Transverse colon (tissue), 4 donors: ENCODE results near the gene FKTN. TPM values are rescaled to one million over a fixed set of nuclear protein-coding genes. Genes with fewer than 3 reads are reported as not detected.
A peak's percentile ranks its signal among the peaks of the same experiment; 100 is the strongest.

Experiments
- DNase-seq: peaks from one replicate; pipeline ENCODE4 v3.0.0-alpha.2; 2019
- H3K27ac ChIP-seq, 4 donors: fragments of 200-600 bp; sonication (generic); 2 replicates each; pipeline ENCODE4 v1.5.1; 2016 to 2018; ENCODE audit warnings: inconsistent platforms in 4 of 4
- H3K27me3 ChIP-seq: fragments of 200-600 bp; sonication (generic); 2 replicates; pipeline ENCODE4 v1.5.1; 2017; ENCODE audit warnings: inconsistent platforms
- H3K36me3 ChIP-seq, 4 donors: fragments of 200-600 bp; sonication (generic); 2 replicates each; pipeline ENCODE4 v1.5.1; 2017 to 2019; ENCODE audit warnings: inconsistent platforms in 4 of 4
- H3K4me1 ChIP-seq, 4 donors: fragments of 200-600 bp; sonication (generic); 2 replicates each; pipeline ENCODE4 v1.5.1; 2017 to 2020; ENCODE audit warnings: inconsistent platforms in 4 of 4
- H3K4me3 ChIP-seq, 4 donors: fragments of 200-600 bp; sonication (generic); 1 replicate in 1 of 4; 2 replicates in 3 of 4; pipeline versions ENCODE4 v1.5.1 to v1.6.1; 2017 to 2019; ENCODE audit warnings: inconsistent platforms in 4 of 4
- H3K9me3 ChIP-seq, 2 donors: fragments of 200-600 bp; sonication (generic); 2 replicates each; pipeline ENCODE4 v1.5.1; 2017 to 2019; ENCODE audit warnings: inconsistent platforms in 2 of 2
- CTCF ChIP-seq, 5 experiments: fragments of 200-600 bp in 3 of 5; fragments of 450-650 bp in 2 of 5; sonication (generic) in 3 of 5; IDR thresholded peaks; 1 replicate in 2 of 5; 2 replicates in 3 of 5; pipeline ENCODE4 v1.5.1; 2016 to 2017; ENCODE audit warnings: antibody characterized with exemption in 5 of 5, inconsistent platforms in 3 of 5, mild to moderate bottlenecking in 2 of 5, moderate library complexity in 1 of 5
- EP300 ChIP-seq: sonication (generic); formaldehyde crosslinking; IDR thresholded peaks from one replicate; pipeline ENCODE4 v1.6.1; 2017; ENCODE audit warnings: antibody characterized with exemption, low read depth
- POLR2A ChIP-seq: fragments of 450-650 bp; IDR thresholded peaks from one replicate; pipeline ENCODE4 v1.6.1; 2016; ENCODE audit warnings: antibody characterized with exemption, mild to moderate bottlenecking, moderate library complexity
- POLR2AphosphoS5 ChIP-seq, 3 donors: sonication (generic); formaldehyde crosslinking; IDR thresholded peaks; one replicate each; pipeline ENCODE4 v1.6.1; 2016; ENCODE audit warnings: antibody characterized with exemption in 3 of 3
- WGBS, 2 donors: methylation state at CpG; one replicate each; pipeline ENCODE4 v1.1.5; 2018; ENCODE audit warnings: low coverage in 1 of 2; 5-methylcytosine and 5-hydroxymethylcytosine counted together
- in situ Hi-C, 4 donors: fragments of 200-750 bp; cut with MboI; loops; one replicate each; pipeline versions ENCODE4 v1.15.0 to v1.15.1; 2017; ENCODE audit warnings: low sequenced_read_pairs in 3 of 4, low pct_ligation_motif_present in 1 of 4, low pct_unique_long_range_greater_than_20kb in 1 of 4
- intact Hi-C: fragments of 100-400 bp; cut with DNase I; formaldehyde crosslinking; loops from one replicate; pipeline ENCODE4 v1.15.1; 2023; ENCODE audit warnings: low total_unique reads
- total RNA-seq, 4 donors: library from RNA; depleted of rRNA; stranded (reverse); fragments of >200 nt; gene quantifications; one replicate each; pipeline ENCODE4 v1.1.0, GENCODE V29; 2016

The FKTN gene
- total RNA-seq, 4 donors from 2014 or later, result 6.7 to 15.1 (median 14.5) TPM

DNA sequence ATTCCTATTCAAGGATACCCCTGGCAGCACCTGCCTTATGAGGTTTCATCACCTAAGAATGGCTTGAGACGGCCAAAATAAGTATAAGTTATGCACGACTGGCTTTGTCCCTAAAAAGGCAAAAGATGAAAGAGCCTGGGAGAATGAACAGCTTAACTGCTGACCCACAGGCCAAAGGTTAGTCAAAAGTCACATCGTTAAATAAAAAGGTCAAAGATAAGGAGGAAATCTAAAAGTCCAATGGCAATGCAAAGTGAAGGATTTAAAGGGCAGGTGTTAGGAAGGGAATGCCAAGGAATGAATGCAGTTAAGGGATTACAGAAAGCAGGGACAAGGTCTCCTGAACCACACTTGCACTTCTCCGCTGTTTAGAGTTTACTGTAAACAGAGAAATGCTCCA, 109.9 kb downstream of the FKTN start:
- in situ Hi-C loops (no loop called here), intact Hi-C loops (no loop called here)
- Histone ChIP-seq H3K4me3 (no peak overlapping the region), H3K36me3 (no peaks in the 10 kb centered on the region), H3K9me3 (no peaks in the 10 kb centered on the region), H3K27ac (no peak overlapping the region), H3K4me1 (peaks cover 0 to 5% (median 0%) of the 10 kb centered on the region in 4 donors), H3K27me3 (no peaks in the 10 kb centered on the region)
- no peak for DNase-seq
- 43 to 50% methylated on average over 3 to 4 of the region's 4 CpGs for WGBS, 2 donors
- no peak for TF ChIP-seq EP300
- TF ChIP-seq POLR2A, result no peak
- TF ChIP-seq POLR2AphosphoS5 (IDR thresholded peaks at IDR 0.05), result no peak
- TF ChIP-seq CTCF (IDR thresholded peaks at IDR 0.05), result no peak

DNA sequence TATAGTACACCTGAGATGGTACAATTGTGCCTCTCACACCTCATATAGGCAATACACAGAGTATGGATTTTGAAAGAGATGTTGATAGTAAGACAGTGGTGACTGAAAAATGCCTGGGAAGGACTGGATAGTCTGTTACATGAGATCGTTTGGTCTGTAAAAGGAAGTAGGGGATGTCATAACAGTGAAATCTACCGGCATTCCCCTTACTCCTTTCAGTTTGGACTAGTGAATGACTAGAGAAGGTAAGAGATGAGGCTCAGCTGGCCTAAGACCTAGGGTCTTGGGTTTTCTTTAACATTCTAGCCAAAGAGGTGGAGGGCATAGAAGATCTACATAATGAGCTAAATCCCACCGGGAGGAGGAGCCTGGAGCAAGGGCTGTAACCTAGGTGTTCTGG, 112.4 kb downstream of the FKTN start:
- intact Hi-C loops (no loop called here), in situ Hi-C loops (no loop called here)
- H3K36me3 ChIP-seq, result no peaks in the 10 kb centered on the region
- TF ChIP-seq CTCF (IDR thresholded peaks at IDR 0.05), result no peak
- TF ChIP-seq POLR2A, result no peak
- no peak for TF ChIP-seq EP300
- TF ChIP-seq POLR2AphosphoS5 (IDR thresholded peaks at IDR 0.05), result no peak
- no peak overlapping the region for H3K27ac ChIP-seq
- no peak overlapping the region for H3K4me3 ChIP-seq
- H3K4me1 ChIP-seq, result peaks cover 0 to 9% (median 0%) of the 10 kb centered on the region in 4 donors
- no peaks in the 10 kb centered on the region for H3K27me3 ChIP-seq
- DNase-seq, result no peak
- WGBS, 2 donors, result 65 to 70% methylated on average over 3 of the region's 3 CpGs
- H3K9me3 ChIP-seq, result no peaks in the 10 kb centered on the region

GRCh38 chr9:105670775-105671174, 112.8 kb downstream of the FKTN start:
- intact Hi-C loops, result no loop called here

DNA sequence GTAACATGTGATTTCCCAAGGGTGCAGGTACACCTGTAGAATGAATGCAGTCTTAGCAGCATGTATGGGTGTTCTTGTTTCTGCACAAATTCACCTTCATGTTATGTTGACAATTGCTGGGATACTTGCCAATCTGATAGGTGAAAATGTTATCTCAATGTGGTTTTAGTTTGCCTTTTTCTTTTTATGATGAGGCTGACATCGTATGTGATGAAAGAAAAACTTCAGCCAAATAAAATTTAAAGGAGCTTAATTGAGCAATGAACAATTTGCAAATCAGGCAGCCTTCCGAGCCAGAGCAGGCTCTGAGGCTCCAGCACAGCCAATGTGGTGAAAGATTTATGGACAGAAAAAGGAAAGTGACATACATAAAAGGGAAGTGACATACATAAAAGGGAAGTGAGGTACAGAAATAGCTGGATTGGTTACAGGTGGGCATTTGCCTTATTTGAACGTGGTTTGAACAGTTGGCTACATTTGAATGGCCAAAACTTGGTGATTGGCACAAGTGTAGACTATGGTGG, 114.8 kb downstream of the FKTN start:
- Histone ChIP-seq H3K27me3 (no peaks in the 10 kb centered on the region), H3K4me1 (peaks cover 0 to 9% (median 0%) of the 10 kb centered on the region in 4 donors), H3K9me3 (no peaks in the 10 kb centered on the region), H3K27ac (no peak overlapping the region), H3K36me3 (no peaks in the 10 kb centered on the region), H3K4me3 (peak overlapping the region in 1 of 4 donors; percentile 21)
- intact Hi-C loops, result no loop called here
- no peak for TF ChIP-seq POLR2AphosphoS5 (IDR thresholded peaks at IDR 0.05)
- no peak for TF ChIP-seq CTCF (IDR thresholded peaks at IDR 0.05)
- TF ChIP-seq POLR2A, result no peak
- TF ChIP-seq EP300, result no peak
- no peak for DNase-seq
- whole genome bisulfite sequencing, 2 donors, result 27 to 29% methylated on average over 3 of the region's 3 CpGs
- in situ Hi-C loops, result no loop called here

More at GRCh38 chr9:105670775-105671174, 112.8 kb downstream of the FKTN start:
- Histone ChIP-seq H3K4me1 (peaks cover 0 to 9% (median 0%) of the 10 kb centered on the region in 4 donors), H3K27ac (no peak overlapping the region), H3K4me3 (no peak overlapping the region), H3K9me3 (no peaks in the 10 kb centered on the region), H3K36me3 (no peaks in the 10 kb centered on the region), H3K27me3 (no peaks in the 10 kb centered on the region)
- no peak for TF ChIP-seq POLR2A
- TF ChIP-seq POLR2AphosphoS5 (IDR thresholded peaks at IDR 0.05), result no peak
- no peak for TF ChIP-seq CTCF (IDR thresholded peaks at IDR 0.05)
- TF ChIP-seq EP300, result no peak
- DNase-seq, result no peak
- in situ Hi-C loops, result no loop called here
- WGBS, 2 donors, result 80 to 83% methylated on average over 3 of the region's 3 CpGs
